ENCODE data around the gene TNFAIP8. TPM values are rescaled to one million over a fixed set of nuclear protein-coding genes. Genes with fewer than 3 reads are reported as not detected.

TNFAIP8 gene
- total RNA-seq, 3 donors from 2014 or later (not counting 1 experiment from before 2014, with no cell fraction given), result 47.6 to 87.5 (median 76.3) TPM

- no peak for TF ChIP-seq CTCF (IDR thresholded peaks at IDR 0.05)
- H3K27me3 ChIP-seq (ENCODE audit: control insufficient read depth, insufficient read depth, low read length), result no peaks in the 10 kb centered on the region
- intact Hi-C loops (cut with micrococcal nuclease), result no loop called here
- H3K27ac ChIP-seq (ENCODE audit: low read length), result no peak overlapping the region
- H3K9me3 ChIP-seq (ENCODE audit: control insufficient read depth, insufficient read depth, low read length), result no peaks in the 10 kb centered on the region
- 46% methylated on average over 3 of the region's 3 CpGs for WGBS (ENCODE audit: insufficient coverage)
- Mint-ChIP-seq H3K4me1 (peaks cover 89 to 94% of the 10 kb centered on the region in 2 donors), H3K27ac (peak overlapping the region; percentile 48 to 63), H3K36me3 (no peaks in the 10 kb centered on the region), H3K9me3 (no peaks in the 10 kb centered on the region), H3K4me3 (peak overlapping the region; percentile 17), H3K27me3 (ENCODE audit: low read depth in 2 of 2) (no peaks in the 10 kb centered on the region)
- H3K4me3 ChIP-seq (ENCODE audit: low read length), result no peak overlapping the region
- DNase-seq (peak in 1 of 2 donors; percentile 8), ATAC-seq (no peak)
- H3K4me1 ChIP-seq (ENCODE audit: control insufficient read depth, insufficient read depth, low read length), result peaks cover 38% of the 10 kb centered on the region
- no peaks in the 10 kb centered on the region for H3K36me3 ChIP-seq (ENCODE audit: control insufficient read depth, insufficient read depth, low read length)
Measured at GRCh38 chr5:119345861-119346260, 10.0 kb upstream of the TNFAIP8 start.

GRCh38 chr5:119346394-119346793, 9.4 kb upstream of the TNFAIP8 start:
- Mint-ChIP-seq H3K4me1 (peaks cover 89 to 94% of the 10 kb centered on the region in 2 donors), H3K4me3 (no peak overlapping the region), H3K27me3 (ENCODE audit: low read depth in 2 of 2) (no peaks in the 10 kb centered on the region), H3K27ac (peak overlapping the region; percentile 31 to 63), H3K9me3 (no peaks in the 10 kb centered on the region), H3K36me3 (no peaks in the 10 kb centered on the region)
- H3K27me3 ChIP-seq (ENCODE audit: control insufficient read depth, insufficient read depth, low read length), result no peaks in the 10 kb centered on the region
- no peak for TF ChIP-seq CTCF (IDR thresholded peaks at IDR 0.05)
- H3K4me1 ChIP-seq (ENCODE audit: control insufficient read depth, insufficient read depth, low read length), result peaks cover 32% of the 10 kb centered on the region
- DNase-seq (peak in 1 of 2 donors; percentile 18), ATAC-seq (no peak)
- H3K36me3 ChIP-seq (ENCODE audit: control insufficient read depth, insufficient read depth, low read length), result no peaks in the 10 kb centered on the region
- H3K4me3 ChIP-seq (ENCODE audit: low read length), result no peak overlapping the region
- H3K27ac ChIP-seq (ENCODE audit: low read length), result no peak overlapping the region
- no CpG with 5 or more reads among the region's 2 CpGs for WGBS (ENCODE audit: insufficient coverage)
- intact Hi-C loops (cut with micrococcal nuclease), result no loop called here
- no peaks in the 10 kb centered on the region for H3K9me3 ChIP-seq (ENCODE audit: control insufficient read depth, insufficient read depth, low read length)

- H3K27me3 Mint-ChIP-seq (ENCODE audit: low read depth in 2 of 2), result no peaks in the 10 kb centered on the region
- WGBS (ENCODE audit: insufficient coverage), result no CpG with 5 or more reads among the region's 1 CpG
- Histone ChIP-seq H3K4me3 (ENCODE audit: low read length) (no peak overlapping the region), H3K27me3 (ENCODE audit: control insufficient read depth, insufficient read depth, low read length) (no peaks in the 10 kb centered on the region), H3K4me1 (ENCODE audit: control insufficient read depth, insufficient read depth, low read length) (peaks cover 22% of the 10 kb centered on the region), H3K36me3 (ENCODE audit: control insufficient read depth, insufficient read depth, low read length) (no peaks in the 10 kb centered on the region), H3K9me3 (ENCODE audit: control insufficient read depth, insufficient read depth, low read length) (no peaks in the 10 kb centered on the region), H3K27ac (ENCODE audit: low read length) (no peak overlapping the region)
- no peaks in the 10 kb centered on the region for H3K9me3 Mint-ChIP-seq
- H3K4me3 Mint-ChIP-seq, result no peak overlapping the region
- no peak for ATAC-seq
- H3K4me1 Mint-ChIP-seq, result peaks cover 89 to 92% of the 10 kb centered on the region in 2 donors
- TF ChIP-seq CTCF (IDR thresholded peaks at IDR 0.05), result no peak
- H3K36me3 Mint-ChIP-seq, result no peaks in the 10 kb centered on the region
- no peak for DNase-seq
- intact Hi-C loops (cut with micrococcal nuclease), result no loop called here
- H3K27ac Mint-ChIP-seq, result peak overlapping the region in 1 of 2 donors; percentile 63
Measured at GRCh38 chr5:119347574-119347973, 8.2 kb upstream of the TNFAIP8 start.

GRCh38 chr5:119347991-119348390, 7.8 kb upstream of the TNFAIP8 start:
- Mint-ChIP-seq H3K4me3 (no peak overlapping the region), H3K27ac (peak overlapping the region in 1 of 2 donors; percentile 63), H3K4me1 (peaks cover 89 to 92% of the 10 kb centered on the region in 2 donors), H3K27me3 (ENCODE audit: low read depth in 2 of 2) (no peaks in the 10 kb centered on the region), H3K9me3 (no peaks in the 10 kb centered on the region), H3K36me3 (no peaks in the 10 kb centered on the region)
- peaks cover 18% of the 10 kb centered on the region for H3K4me1 ChIP-seq (ENCODE audit: control insufficient read depth, insufficient read depth, low read length)
- no peak for TF ChIP-seq CTCF (IDR thresholded peaks at IDR 0.05)
- no peak for DNase-seq
- 69% methylated on average over 1 of the region's 1 CpG for WGBS (ENCODE audit: insufficient coverage)
- H3K36me3 ChIP-seq (ENCODE audit: control insufficient read depth, insufficient read depth, low read length), result no peaks in the 10 kb centered on the region
- no peak overlapping the region for H3K27ac ChIP-seq (ENCODE audit: low read length)
- intact Hi-C loops (cut with micrococcal nuclease), result no loop called here
- no peak overlapping the region for H3K4me3 ChIP-seq (ENCODE audit: low read length)
- no peak for ATAC-seq
- no peaks in the 10 kb centered on the region for H3K27me3 ChIP-seq (ENCODE audit: control insufficient read depth, insufficient read depth, low read length)
- no peaks in the 10 kb centered on the region for H3K9me3 ChIP-seq (ENCODE audit: control insufficient read depth, insufficient read depth, low read length)

All from natural killer cell (primary cell).